HG03039 (cell line): ENCODE measurements around the gene BMAL2.

ENCODE experiments used
- ATAC-seq: cut with Tn5 transposase; IDR thresholded peaks from one replicate; pipeline ENCODE4 v1.9.1; 2021; ENCODE audit warnings: mild to moderate bottlenecking, moderate library complexity; ENCODE audit not compliant: unreplicated experiment

Gene BMAL2

GRCh38 chr12:27351476-27351875, 18.8 kb downstream of the BMAL2 start:
- ATAC-seq, result no peak

DNA sequence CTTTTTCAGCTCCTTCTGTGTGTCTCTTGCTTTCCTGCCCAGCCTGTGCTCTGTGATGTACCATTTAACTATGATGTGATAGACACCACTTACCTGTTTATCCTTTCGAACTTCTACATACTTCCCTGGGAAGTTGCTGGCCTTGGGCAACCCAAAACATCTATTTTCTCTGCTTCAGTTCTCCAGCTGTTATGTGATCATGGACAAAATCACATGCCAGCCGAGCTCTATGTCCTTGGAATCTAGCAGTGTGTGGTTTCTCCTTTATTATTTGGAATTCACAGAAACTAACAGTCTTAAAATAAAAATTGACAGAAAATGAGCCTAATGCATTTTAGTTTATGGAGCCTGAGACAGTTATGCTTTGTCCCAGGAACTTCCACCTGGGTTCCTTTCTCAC, 22.9 kb downstream of the BMAL2 start:
- no peak for ATAC-seq

- no peak for ATAC-seq
Measured at GRCh38 chr12:27355979-27356378, 23.3 kb downstream of the BMAL2 start.

DNA sequence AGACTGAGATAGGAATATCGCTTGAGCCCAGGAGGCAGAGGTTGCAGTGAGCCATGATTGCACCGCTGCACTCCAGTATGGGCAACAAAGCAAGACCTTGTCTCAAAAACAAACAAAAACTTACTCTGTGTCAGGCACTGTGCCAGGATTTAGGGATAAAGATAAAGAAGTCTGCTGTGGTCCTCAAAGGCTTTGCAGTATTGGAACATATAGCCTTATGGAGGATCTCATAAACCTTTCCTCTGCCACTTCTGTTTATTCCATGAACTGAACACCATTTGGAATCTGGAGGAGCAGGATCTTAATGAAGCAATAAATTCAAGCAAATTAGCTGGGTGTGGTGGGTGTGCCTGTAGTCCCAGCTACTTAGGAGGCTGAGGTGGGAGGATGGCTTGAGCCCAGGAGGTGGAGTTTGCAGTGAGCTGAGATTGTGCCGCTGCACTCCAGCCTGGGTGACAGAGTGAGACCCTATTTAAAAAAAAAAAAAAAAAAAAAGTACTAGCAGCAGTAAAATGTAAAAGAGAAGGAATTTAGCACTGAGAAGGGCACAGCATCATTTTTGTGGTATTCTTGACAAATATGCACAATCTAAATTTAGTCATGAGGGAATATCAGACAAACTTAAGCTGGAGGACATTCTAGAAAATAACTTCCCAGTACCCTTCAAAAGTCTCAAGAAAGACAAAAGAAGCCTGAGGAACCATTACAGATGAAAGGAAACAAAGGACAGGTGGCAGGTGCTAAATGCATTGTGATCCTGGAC, 27.1 kb downstream of the BMAL2 start:
- ATAC-seq, result no peak

DNA sequence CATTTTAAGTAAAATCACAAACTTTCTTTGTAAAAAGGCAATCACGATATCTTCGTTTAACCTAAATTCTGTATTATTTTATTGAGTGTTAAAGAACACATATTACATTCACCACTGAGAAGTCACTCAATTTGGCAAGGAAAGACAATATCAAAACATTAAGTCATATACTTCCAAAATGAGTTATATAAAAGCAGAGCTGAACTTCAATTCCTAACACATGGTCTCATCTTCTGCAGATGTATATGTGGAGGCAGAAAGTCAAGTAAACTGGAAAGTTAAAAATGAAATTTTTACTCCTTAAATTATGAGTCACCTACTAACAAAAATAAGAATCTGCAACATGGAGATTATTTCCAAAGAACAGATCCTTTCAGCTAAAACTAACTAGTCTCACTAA, 28.7 kb downstream of the BMAL2 start:
- no peak for ATAC-seq

DNA sequence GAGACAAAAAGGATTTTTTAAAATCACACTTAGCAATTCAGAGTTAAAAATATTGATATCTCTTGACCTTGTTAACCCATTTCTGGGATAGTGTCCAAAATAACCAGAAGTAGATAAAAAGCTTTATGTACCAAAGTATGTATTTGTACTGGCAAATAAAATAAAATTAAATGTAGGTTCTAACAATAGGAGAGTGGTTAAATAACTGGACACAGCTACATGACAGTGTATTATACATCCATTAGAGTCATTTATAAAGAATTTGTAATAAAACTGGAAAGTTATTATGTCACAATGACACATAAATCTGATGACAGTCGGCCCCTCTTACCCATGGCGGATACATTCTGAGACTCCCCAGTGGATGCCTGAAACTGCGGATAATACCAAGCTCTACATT, 34.0 kb downstream of the BMAL2 start:
- no peak for ATAC-seq

DNA sequence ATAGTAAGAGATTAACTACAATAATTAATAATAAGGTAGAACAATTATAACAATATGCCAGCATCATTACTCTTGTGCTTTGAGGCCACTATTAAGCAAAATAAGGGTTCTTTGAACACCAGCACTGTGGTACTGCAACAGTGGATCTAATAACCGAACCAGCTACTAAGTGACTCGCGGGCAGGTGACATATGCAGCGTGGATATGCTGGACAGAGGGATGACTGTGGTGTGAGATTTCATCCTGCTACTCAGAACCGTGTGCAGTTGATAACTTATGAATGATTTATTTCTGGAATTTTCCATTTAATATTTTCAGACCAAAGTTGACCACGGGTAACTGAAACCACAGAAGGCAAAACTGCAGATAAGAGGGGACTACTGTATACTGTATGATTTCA, 34.4 kb downstream of the BMAL2 start:
- ATAC-seq, result no peak

GRCh38 chr12:27382171-27382795, 49.6 kb downstream of the BMAL2 start:
- no peak for ATAC-seq
